ENCODE measurements around the gene QPRT.

- TF ChIP-seq, protein P1, sequence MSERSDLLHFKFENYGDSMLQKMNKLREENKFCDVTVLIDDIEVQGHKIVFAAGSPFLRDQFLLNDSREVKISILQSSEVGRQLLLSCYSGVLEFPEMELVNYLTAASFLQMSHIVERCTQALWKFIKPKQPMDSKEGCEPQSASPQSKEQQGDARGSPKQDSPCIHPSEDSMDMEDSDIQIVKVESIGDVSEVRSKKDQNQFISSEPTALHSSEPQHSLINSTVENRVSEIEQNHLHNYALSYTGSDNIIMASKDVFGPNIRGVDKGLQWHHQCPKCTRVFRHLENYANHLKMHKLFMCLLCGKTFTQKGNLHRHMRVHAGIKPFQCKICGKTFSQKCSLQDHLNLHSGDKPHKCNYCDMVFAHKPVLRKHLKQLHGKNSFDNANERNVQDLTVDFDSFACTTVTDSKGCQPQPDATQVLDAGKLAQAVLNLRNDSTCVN (CRISPR knock-in tag; IDR thresholded peaks at IDR 0.05; ENCODE audit: borderline replicate concordance) = no peak
- no peak for TF ChIP-seq ZNF143 (CRISPR knock-in tag; IDR thresholded peaks at IDR 0.05)
- TF ChIP-seq GTF2F1 (IDR thresholded peaks at IDR 0.05; ENCODE audit: low read length) = no peak
- no peak for TF ChIP-seq NR2F6 (IDR thresholded peaks at IDR 0.05)
- no peak for TF ChIP-seq NR2F6 (CRISPR knock-in tag; IDR thresholded peaks at IDR 0.05)
Measured at GRCh38 chr16:29662000-29662728, 16.8 kb upstream of the QPRT start.
